Prostate gland (tissue), 2 donors: ENCODE data around the gene PTPRG.

Source experiments
- CTCF ChIP-seq, 4 experiments: fragments of 200-600 bp in 2 of 4; fragments of 450-650 bp in 2 of 4; sonication (generic) in 2 of 4; IDR thresholded peaks; 1 replicate in 3 of 4; 2 replicates in 1 of 4; pipeline ENCODE4 v1.5.1; 2016 to 2019; ENCODE audit warnings: antibody characterized with exemption in 4 of 4, mild to moderate bottlenecking in 2 of 4, moderate library complexity in 2 of 4
- POLR2A ChIP-seq: fragments of 450-650 bp; IDR thresholded peaks from one replicate; pipeline ENCODE4 v1.6.1; 2016; ENCODE audit warnings: antibody characterized with exemption, mild to moderate bottlenecking

- no peak for TF ChIP-seq CTCF (IDR thresholded peaks at IDR 0.05)
- TF ChIP-seq POLR2A = no peak
Measured at GRCh38 chr3:61593446-61594029, 32.2 kb downstream of the PTPRG start.
